Measurements from ENCODE around the gene LRRC55.

- TF ChIP-seq POLR2AphosphoS5 (IDR thresholded peaks at IDR 0.05; ENCODE audit: low read depth, low read length): no peak
- TF ChIP-seq CTCF (IDR thresholded peaks at IDR 0.05): no peak
Observed at GRCh38 chr11:57203882-57204480, 22.2 kb downstream of the LRRC55 start.
